ENCODE measurements around the gene PRORP.

DNA sequence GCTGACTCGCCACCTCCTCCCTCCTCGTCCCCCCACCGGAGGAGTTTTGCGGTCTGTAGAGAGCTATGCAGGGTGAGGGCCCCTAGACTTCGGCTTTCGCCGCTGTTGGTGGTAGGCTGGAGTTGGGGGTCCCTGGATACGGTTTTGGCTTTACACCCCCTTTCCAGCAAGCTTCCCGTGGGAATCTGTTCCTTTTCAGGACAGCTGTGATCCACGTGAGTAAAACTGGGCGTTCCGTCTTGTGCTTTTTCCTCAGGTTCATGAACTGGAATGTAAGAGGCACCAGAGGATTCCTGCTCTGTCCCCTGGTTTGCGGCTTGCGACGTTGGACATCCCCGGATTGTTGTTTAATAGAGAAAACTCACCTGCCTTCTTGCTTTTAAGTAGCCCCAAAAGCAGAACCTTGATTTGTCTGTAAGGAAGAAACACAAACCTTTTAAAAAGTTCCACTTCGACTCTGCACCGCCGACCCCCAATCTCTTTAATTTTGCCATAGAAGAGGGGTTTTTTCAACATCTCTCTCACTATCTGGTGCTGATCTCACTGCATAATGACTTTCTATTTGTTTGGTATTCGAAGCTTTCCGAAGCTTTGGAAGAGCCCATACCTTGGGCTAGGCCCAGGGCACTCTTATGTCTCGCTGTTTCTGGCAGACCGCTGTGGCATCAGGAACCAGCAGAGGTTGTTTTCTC lies 490 bp downstream of the PRORP start:
- TF ChIP-seq ZHX1 (CRISPR knock-in tag; IDR thresholded peaks at IDR 0.05; ENCODE audit: low read depth) (no peak), POLR2A (IDR thresholded peaks at IDR 0.05; ENCODE audit: insufficient read depth in 1 of 2, low read depth in 2 of 2, low read length in 2 of 2) (no peak), ZBTB49 (CRISPR knock-in tag; IDR thresholded peaks at IDR 0.05; ENCODE audit: borderline replicate concordance) (peak; percentile 15; the same call in 1 of the 2 replicates), SMC3 (IDR thresholded peaks at IDR 0.05; ENCODE audit: low read length) (no peak; the same call in 1 of the 2 replicates), CTCF (CRISPR knock-in tag; IDR thresholded peaks at IDR 0.05) (0 out of 2 replicates have a peak, but pooled peaks have one; percentile 12), ZNF292 (CRISPR knock-in tag; IDR thresholded peaks at IDR 0.05; ENCODE audit: borderline replicate concordance, low read depth) (peak; percentile 82; the same call in 1 of the 2 replicates), RAD21 (CRISPR knock-in tag; IDR thresholded peaks at IDR 0.05) (no peak), HOXA7 (CRISPR knock-in tag; IDR thresholded peaks at IDR 0.05) (no peak), ZNF232 (CRISPR knock-in tag; IDR thresholded peaks at IDR 0.05; ENCODE audit: borderline replicate concordance) (no peak)
- TF ChIP-seq, protein P1, sequence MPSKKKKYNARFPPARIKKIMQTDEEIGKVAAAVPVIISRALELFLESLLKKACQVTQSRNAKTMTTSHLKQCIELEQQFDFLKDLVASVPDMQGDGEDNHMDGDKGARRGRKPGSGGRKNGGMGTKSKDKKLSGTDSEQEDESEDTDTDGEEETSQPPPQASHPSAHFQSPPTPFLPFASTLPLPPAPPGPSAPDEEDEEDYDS (CRISPR knock-in tag; IDR thresholded peaks at IDR 0.05), result 0 out of 2 replicates have a peak, but pooled peaks have one; percentile 1

Measured in HepG2 (cell line).